Ishikawa (cell line): ENCODE data around the gene SLCO3A1.

Source experiments
- CEBPB ChIP-seq: IDR thresholded peaks from 2 replicates; pipeline ENCODE4 v1.6.1; 2012
- EP300 ChIP-seq: IDR thresholded peaks from 2 replicates; pipeline ENCODE4 v1.6.1; 2012; ENCODE audit warnings: borderline replicate concordance
- MAX ChIP-seq: IDR thresholded peaks from 2 replicates; pipeline ENCODE4 v1.6.1; 2012
- TCF12 ChIP-seq: IDR thresholded peaks from 2 replicates; pipeline ENCODE4 v1.6.1; 2012; ENCODE audit warnings: low read depth
- TEAD4 ChIP-seq: IDR thresholded peaks from 2 replicates; pipeline ENCODE4 v1.6.1; 2012

GRCh38 chr15:91839867-91840266 lies 13.6 kb upstream of the SLCO3A1 start:
- TF ChIP-seq TCF12 (no peak), TEAD4 (no peak), MAX (no peak), EP300 (no peak), CEBPB (no peak)
